Pulmonary artery endothelial cell (primary cell): ENCODE measurements around the gene CUX1. TPM values are rescaled to one million over a fixed set of nuclear protein-coding genes. Genes with fewer than 3 reads are reported as not detected.

Experiments used
- DNase-seq: peaks from one replicate; pipeline ENCODE4 v3.0.0-alpha.2; 2011; ENCODE audit warnings: low read depth, low spot score
- total RNA-seq: library from RNA; depleted of rRNA; stranded (reverse); fragments of >200 nt; gene quantifications from 2 replicates; pipeline ENCODE4 v1.2.3, GENCODE V29; 2014

The CUX1 gene
- total RNA-seq, 1 donor from 2014 or later = 20.8 TPM

DNA sequence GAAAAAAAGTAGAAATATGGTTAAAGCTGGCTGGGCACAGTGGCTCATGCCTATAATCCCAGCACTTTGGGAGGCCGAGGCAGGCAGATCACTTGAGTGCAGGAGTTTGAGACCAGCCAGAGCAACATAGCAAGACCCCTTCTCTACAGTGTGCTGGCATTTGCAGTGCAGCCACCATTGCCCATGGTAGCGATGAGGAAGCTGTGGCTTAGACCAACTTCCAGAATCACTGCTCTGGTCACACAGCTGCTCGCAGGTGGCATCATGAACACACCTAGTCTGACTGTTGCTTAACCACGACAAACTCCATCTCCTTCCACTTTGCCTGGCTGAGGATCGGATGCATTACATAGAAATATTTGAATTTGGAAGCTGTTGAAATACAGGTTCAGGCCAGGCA lies 137.1 kb downstream of the CUX1 start:
- no peak for DNase-seq

DNA sequence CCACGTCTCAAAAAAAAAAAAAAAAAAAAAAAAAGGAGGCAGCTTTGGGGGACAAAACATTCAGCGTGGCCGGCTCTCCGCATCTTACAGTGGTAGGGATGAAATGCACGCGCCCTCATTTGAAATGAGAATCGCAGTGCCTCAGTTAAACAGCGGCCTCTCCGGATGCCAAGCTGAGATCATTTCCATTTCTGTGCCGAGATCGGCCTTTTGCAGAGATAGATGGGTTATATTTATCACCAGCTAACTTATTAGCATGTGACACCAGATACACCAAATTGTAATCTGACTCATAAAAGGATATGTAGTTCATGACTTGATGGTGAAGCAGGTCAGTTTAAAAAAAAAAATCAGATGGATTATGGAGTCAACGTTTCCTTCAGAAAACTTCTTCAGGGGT lies 138.7 kb downstream of the CUX1 start:
- DNase-seq = no peak

DNA sequence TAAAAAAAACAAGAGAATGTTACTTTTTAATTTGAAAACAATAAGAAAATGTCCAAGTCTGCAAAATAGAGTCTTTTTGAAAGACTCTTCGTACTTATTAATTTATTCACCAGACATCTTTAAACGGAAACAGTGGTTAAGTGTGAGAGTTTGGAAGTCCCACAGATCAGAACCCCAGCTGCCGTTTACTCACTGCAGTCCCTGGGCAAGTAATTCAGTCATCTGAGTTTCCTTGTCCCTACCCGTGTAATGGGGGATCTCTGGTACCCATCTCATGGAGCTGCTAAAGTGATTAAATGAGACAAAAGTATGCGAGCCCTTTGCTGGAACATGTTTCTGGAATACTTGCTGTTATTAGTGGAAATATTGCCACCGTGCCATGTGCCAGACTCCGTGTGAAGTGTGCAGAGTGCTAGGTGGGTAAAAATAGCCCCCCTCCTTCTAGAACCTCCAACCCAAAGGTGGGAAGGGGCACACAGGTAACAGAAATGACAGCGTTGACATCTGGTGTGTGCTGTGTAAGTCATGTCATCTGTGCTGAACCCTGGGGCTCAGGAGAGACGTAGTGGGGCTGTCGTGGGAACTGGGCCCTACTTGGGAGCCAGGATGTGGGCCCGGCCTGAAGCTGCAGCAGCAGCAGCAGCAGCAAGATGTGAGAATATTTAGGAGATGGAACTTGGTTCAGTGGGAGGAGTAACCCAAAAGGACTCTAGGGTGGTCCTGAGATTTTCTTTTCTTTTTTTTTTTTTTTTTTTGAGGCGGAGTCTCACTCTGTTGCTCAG lies 140.5 kb downstream of the CUX1 start:
- no peak for DNase-seq

DNA sequence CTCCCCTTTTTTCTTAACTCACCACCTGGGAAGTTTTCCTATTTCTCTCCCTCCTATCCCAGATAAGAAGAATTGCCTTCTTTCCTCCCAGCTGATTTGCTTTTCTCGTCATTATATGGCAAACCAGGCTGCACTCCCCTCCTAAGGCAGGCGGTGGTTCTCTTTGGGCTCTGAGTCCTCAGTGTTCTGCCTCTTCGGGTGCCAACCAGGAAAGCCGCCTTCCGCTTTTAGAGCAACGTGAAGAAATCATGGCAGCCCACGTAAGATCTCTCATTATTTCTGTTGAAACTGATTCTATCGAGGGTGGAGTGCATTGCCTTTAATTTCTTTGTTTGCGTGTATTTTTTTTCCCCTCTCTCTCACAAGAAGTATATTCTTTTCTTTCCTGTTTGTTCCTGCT lies 141.9 kb downstream of the CUX1 start:
- no peak for DNase-seq

DNA sequence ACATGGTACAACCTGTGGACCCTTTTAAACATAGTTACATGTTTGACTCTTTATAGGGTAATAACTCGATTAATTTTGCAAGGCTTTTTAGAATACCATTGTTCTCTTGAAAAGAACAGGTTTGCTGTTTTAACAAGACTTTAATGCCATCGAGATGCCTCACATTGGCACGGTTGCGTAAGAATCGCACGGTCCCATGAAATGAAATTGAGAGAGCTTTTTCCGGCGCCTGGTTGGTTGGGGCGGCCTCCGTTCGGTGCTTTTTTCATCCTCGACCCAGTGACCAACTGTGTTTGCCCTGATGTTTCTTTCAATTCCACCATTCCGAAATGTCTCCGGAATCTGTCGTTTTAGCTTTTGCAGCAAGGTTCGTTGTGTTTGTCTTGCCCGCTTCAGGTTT lies 142.4 kb downstream of the CUX1 start:
- DNase-seq = no peak

DNA sequence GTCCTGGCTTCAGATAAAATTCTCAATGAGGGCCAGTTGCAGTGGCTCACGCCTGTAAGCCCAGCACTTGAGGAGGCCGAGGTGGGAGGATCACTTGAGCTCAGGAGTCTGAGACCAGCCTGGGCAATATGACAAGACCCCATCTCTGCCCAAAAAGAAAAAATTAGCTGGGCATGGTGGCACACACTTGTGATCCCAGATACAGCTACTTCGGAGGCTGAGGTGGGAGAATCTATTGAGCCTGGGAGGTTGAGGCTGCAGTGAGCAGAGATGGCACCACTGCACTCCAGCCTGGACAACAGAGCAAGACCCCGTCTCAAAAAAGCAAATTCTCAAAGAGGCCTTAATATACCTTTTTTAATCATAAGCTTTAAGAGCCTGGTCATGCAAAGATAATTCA lies 142.9 kb downstream of the CUX1 start:
- no peak for DNase-seq

DNA sequence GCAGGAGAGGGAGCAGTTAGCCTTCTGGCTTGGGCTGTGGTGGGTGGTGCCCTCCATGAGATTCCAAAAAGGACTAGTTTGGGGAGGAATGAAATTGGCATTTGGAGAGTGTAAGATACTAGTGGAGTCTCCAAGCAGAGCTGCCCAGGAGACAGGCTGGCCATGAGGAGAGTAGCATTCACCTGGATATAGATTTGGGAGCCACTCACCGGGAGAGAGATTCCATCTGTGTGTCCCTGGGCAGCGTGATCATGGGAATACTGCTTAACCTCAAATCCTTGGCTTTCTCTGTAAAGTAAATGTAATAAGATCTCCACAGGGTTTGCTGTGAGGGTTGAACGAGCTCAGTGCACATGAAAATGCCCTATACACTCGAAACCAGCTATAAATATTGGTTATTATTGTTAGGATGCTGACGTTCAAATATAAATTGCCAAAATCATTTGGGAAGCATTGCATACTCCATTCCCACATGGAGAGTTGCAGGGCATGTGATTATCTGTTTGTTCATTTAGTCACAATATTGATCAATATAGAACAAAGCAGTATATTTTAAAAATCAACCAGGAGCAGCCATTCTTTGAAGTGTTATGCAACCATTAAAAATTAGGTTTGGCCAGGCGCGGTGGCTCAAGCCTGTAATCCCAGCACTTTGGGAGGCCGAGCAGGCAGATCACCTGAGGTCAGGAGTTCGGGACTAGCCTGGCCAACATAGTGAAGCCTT lies 143.7 kb downstream of the CUX1 start:
- DNase-seq = no peak

DNA sequence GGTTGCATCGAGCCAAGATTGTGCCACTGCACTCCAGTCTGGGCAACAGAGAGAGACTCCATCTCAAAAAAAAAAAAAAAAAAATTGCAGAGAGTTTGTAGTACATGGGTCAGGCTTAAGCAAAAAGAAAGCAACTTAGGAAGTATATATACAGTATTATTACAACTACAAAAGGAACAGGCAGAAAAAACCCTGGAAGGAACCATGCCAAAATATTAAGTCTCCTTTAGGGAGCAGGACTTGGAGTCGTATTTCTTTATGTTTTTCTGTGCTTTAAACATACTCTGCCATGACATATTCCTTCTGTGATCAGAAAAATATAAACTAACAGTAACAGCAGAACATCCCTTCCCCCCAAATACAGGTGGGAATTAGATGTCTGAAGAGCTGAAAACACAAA lies 144.4 kb downstream of the CUX1 start:
- DNase-seq = no peak

DNA sequence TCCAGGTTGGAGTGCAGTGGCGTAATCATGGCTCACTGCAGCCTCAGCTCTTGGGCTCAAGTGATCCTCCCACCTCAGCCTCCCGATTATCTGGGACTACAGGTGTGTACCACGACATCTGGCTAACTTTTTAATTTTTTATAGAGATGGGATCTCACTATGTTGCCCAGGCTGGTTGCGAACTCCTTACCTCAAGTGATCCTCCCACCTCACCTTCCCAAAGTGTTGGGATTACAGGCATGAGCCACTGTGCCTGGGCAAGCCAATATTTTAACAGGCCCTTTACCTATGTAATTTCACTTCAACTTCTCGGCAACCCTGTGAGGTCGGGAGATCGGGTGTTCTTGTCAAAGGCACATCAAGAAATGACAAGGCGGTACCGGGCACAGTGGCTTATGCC lies 146.3 kb downstream of the CUX1 start:
- DNase-seq = no peak

DNA sequence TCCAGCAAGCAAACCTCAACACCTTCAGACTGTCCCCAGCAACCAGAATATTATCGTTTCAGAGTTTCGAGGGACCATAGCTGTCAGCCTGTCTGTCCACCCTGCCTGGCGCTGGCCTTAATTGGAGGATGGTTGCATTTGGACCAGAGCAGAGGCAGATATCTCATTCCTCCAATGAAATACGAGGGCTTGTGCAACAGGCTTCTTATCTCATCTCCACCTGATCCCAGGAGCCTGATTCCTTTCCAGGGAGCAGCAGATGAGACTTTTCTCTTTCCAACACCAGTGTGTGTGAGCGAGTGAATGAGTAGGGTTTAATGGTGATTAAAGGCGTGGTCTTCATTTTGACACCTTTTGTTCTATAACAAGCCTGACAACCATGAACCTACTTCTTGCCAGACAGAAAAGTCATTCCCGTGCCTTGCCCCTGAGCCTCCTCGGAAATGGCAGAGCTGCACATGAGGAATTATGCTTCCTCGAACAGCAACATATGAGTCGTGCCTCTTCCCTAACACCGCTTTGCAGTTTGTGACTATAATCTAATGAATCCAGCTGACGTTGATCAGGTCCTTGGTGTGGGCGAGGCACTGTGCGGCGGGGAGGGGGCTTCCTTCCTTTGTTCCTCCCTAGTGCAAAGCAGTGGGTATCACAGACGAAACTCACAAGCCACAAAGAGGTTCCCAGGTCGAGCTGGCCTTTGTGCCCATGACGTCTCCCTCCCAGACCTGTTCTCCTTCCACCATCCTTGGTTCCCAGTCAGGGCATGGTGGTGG lies 147.4 kb downstream of the CUX1 start:
- DNase-seq = no peak

DNA sequence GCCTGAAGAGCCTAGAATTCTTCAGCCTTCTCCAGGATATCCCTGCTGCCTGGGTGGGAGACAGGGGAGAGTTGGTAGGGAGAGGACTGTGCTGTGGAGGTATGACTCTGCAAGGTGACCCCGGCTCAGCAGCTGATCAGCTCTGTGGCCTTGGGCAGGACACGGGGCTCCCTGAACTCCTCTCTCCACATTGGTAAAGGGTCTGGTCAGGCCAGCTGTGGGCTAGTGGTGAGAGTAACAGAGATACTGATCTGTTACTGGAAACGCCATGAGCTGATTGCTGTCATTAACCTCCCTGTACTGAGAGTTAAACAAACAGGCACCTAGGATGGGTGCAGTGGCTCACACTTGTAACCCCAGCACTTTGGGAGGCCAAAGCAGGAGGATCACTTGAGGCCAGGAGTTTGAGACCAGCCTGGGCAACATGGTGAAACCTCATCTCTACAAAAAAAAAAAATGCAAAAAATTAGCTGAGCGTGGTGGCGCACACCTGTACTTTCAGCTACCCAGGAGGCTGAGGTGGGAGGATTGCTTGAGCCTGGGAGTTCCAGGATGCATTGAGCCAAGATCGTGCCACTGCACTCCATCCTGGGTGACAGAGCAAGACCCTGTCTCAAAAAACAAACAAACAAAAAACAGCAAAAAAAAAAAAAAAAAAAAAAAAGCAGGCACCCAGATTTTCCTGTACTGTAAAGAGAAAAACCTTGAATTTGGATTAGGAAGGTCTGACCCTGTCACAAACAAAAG lies 151.5 kb downstream of the CUX1 start:
- DNase-seq = no peak

DNA sequence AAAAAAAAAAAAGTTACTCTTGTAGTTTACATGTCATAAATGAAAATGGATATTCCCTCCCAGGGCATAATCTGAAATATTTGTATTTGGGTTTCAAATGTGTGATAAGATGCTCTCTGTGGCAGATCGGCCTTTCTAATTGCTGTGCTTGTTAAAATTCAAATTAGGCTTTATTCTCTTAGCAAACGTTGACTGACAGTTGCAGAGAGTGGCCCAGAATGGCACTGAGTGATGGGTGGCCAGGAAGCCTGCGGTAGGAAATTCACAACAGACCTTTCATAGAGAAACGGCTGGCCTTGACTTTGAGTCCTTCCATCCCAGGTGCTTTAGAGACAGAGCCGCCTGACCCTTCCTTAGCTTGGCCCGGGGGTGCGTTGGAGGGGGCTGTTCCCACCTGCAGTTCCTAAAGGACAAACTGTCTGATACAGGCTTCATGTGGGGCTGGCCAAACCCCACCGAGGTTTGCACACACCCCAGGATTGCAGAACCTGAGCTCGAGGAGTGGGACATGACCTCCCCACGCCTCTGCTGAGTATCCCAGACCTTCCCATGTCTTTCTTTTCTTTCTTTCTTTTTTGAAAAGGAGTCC lies 152.7 kb downstream of the CUX1 start:
- DNase-seq = no peak

DNA sequence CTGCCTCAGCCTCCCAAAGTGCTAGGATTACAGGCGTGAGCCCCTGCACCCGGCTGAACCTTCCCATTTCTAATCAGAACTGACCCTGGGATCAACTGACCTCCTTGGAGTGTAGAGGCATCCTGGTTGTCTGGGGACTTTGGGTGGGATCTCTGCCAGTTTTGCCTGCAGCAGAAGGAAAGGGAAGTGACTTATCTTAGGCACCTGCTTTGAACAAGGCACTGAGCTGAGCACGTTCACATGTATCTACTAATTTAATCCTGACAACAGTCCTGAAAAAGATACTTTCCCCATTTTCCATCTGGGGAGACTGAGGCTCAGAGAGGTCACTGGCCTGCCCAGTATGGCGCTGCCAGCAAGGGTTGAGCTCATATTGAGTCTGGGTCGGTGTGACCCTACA lies 153.4 kb downstream of the CUX1 start:
- no peak for DNase-seq

DNA sequence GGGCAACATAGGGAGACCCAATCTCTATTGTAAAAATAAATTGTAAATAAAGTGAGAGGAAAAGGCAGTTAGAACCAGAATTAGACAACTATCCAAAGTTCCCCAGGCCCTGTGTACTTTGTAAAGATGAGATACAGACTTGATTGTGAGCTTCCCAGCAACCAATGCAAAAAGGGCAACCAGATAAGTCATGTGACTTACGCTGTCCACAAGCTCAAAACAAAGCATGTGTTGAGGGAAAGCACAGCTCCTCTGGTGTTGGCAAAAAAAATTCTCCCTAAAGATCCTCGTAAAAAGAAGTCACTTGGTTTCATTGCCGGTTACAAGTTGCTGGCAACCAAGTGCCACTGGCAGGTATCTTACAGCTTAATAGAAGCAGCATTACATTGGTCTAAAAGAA lies 154.0 kb downstream of the CUX1 start:
- no peak for DNase-seq

DNA sequence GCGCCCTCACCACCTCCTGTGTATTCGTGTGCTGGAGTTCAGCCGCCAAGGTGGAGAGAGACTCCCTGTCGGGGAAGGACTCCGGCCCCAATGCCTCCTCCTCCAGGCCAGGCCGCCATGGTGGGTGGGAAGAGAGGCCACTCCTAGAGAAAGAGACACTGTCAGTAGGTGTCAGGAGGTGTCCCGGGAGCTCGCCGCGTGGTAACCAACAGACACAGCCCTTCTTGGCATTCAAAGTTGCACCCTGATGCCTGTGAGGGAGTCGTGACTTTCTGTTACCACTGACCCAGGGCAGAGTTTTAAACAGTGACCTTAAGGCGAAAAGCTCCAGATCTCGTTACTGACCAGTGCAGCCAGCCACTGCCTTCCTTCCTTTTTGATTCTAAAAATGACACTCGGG lies 155.2 kb downstream of the CUX1 start:
- DNase-seq = no peak

DNA sequence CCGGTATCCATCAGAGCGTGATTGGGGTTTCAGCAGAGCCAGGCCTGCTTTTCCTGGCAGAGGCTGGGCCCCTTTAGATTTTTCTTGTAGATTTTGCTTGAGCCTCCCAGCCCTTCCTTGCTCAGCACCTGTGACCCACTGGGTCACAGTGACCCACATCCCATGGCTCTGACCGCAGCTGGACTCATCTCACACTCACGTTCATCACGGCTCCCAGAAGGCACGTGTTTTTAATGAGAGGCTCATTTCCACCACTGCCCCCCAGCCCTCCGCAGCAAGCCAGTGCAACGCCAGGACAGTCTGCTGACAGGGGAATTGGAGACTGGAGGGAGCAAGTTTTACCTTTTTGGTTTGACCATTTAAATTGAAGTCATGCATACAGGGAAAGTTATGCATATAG lies 155.7 kb downstream of the CUX1 start:
- no peak for DNase-seq

DNA sequence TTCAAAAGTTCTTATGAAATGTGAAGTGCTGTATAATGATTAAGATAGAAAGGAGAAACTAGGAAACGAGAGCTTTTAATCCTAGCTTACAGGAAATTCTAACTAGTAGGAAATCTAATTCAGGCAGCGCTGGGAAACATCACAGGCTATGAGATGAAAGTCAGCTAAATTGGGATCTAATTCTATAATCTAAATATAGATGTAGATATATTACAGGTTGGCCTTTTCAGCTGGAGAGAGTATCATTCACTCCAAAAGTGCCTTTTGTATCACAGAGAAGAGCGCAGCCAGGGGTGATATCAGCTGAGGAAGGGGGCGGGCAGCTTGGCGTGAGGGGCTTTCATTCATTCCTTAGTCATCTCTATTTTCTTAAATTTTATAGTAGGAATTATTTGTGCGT lies 157.0 kb downstream of the CUX1 start:
- no peak for DNase-seq

DNA sequence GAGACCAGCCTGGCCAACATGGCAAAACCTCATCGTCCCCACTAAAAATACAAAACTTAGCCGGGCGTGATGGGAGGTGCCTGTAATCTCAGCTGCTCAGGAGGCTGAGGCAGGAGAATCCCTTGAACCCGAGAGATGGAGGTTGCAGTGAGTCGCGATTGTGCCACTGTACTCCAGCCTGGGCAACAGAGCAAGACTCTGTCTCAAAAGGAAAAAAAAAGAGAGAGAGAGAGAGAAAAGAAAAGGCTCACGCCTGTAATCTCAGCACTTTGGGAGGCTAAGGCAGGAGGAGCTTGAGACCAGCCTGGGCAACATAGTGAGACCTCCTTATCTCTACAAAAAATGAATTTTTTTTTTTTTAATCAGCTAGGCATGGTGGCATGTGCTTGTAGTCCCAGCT lies 157.6 kb downstream of the CUX1 start:
- no peak for DNase-seq

DNA sequence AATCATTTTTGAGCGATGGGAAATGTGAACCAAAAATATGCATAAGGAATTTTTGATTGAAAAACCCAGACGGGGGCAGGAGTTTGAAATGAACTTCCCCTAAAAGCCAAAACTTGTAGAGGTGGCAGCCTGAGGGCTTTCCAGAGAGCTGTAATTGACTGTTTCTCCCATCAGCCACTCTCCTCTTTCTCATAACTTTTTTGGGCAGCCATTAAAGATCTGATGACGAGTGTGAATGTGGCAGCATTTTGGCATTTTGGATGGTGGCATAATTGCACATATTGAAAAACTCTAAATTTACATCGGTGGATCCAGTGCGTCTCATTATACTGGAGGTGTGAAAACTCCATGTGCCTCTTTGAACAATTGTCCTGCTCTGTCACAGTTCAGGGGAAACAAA lies 159.0 kb downstream of the CUX1 start:
- DNase-seq = no peak

DNA sequence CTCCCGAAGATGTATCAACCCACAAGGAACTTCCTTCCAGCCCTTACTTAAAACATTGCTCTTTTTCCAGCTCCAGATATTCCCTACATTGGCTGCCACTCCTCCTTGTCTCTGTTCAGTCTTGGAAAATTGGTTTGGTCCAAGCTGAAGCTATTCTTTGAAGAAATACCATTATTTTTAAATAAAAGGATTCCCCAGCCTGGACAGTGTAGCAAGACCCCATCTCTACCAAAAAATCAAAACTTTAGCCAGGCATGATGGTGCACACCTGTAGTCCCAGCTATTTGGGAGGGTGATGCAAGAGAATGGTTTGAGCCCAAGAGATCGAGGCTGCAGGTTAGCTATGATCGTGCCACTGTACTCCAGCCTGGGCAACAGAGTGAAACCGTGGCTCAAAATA lies 159.8 kb downstream of the CUX1 start:
- no peak for DNase-seq

DNA sequence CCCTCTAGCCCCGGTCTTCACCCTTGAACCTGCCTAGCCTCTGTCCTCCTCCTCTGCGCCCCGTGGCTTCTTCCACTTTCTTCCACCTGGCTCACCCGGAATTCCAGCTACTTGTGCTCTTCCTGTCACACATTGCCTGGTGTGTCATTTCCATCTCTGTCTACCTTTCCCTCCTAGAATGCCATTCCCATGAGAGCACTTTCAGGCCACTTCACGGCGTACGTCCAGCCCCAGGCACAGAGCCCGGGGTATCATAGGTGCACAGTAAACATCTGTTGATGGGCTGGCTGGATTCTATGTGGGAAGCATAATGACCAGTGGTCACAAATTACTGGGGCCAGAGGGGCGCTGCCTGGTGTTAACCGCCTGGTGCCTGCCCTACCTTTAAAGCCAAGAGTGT lies 161.3 kb downstream of the CUX1 start:
- DNase-seq = no peak
